Measurements from ENCODE around the gene EIF3M.
"Not testable (repeated sequence)": the region's sequence is repeated elsewhere in the genome, so short reads cannot be mapped to it uniquely, and the experiment has no call there.

DNA sequence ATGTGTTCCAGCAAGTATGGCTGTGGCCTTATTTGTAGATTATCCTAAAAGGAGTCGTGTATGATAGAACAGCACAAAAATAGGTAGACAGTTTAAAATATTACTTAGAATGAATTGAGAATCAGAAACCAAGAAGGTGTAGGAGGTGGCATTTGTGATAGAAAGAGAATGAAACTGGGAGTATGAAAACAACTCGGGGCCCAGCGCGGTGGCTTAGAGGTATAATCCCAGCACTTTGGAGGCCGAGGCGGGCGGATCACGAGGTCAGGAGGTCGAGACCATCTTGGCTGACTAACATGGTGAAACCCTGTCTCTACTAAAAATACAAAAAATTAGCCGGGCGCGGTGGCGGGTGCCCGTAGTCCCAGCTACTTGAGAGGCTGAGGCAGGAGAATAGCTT, 12.5 kb downstream of the EIF3M start:
- TF ChIP-seq, protein P1, sequence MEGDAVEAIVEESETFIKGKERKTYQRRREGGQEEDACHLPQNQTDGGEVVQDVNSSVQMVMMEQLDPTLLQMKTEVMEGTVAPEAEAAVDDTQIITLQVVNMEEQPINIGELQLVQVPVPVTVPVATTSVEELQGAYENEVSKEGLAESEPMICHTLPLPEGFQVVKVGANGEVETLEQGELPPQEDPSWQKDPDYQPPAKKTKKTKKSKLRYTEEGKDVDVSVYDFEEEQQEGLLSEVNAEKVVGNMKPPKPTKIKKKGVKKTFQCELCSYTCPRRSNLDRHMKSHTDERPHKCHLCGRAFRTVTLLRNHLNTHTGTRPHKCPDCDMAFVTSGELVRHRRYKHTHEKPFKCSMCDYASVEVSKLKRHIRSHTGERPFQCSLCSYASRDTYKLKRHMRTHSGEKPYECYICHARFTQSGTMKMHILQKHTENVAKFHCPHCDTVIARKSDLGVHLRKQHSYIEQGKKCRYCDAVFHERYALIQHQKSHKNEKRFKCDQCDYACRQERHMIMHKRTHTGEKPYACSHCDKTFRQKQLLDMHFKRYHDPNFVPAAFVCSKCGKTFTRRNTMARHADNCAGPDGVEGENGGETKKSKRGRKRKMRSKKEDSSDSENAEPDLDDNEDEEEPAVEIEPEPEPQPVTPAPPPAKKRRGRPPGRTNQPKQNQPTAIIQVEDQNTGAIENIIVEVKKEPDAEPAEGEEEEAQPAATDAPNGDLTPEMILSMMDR (optimal IDR thresholded peaks at IDR 0.05 in 1 of 3, IDR thresholded peaks at IDR 0.05 in 1 of 3, conservative IDR thresholded peaks at IDR 0.05 in 1 of 3; ENCODE audit: extremely low read depth in 1 of 3, insufficient read depth in 2 of 3, low read length in 3 of 3): not testable (repeated sequence)
- TF ChIP-seq EZH2 (IDR thresholded peaks at IDR 0.05; ENCODE audit: low read length): not testable (repeated sequence)

Data from keratinocyte (primary cell).